Measurements from ENCODE around the gene SMIM36. TPM values are rescaled to one million over a fixed set of nuclear protein-coding genes. Genes with fewer than 3 reads are reported as not detected.
A peak's percentile ranks its signal among the peaks of the same experiment; 100 is the strongest.
"Not testable (repeated sequence)": the region's sequence is repeated elsewhere in the genome, so short reads cannot be mapped to it uniquely, and the experiment has no call there.

The SMIM36 gene
- total RNA-seq, 8 experiments from 2014 or later, result 0.09 to 0.85 (median 0.21) TPM; not detected in 5

DNA sequence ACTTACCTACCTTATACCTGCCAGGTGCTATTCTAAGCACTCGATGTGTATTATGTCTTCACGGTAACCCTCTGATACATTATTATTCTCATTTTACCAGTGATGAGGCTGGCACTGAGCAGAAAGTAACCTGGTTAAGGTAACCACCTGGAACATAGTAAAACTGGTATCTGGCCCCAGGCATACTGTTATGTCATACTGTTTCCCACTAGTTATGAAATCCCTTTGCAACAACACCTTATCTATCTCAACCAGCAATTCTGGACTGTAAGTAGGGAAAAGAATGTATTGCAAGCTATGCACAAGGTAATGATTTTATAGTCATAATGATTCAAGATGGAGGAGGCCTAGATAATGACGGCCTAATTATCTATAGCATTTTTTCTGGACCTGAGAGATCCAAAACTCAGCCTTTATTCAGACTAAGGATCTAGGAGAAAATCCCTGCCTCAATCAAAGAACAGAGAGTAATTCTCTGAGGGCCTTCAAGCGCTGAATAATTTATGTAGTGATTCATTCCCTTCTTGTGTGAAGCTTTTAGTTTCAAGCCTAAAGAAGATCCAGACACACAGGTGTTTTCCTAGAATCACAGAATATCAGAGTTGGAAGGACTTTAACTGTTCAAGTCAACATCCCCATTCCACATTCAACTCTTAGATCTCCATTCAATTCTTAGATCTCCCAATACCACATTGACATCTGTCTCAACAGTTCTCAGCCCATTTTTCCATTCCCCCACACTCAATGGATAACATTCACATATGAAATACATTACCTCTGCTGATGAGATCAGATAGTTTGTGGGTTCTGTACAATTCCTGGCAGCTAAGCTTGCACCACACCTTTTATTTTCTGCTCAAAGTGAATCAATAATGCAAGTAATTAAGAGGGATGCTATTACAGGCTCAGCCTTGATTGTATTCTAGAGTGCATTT lies 74.8 kb downstream of the SMIM36 start:
- Histone ChIP-seq H3K27ac (no peak overlapping the region), H3K4me3 (no peak overlapping the region), H3K4me1 (replicated peaks in 1 of 2) (no peaks in the 10 kb centered on the region)
- 29 to 100% (median 94%) methylated on average over 1 to 4 of the region's 4 CpGs for WGBS, 10 experiments
- in situ Hi-C loops (cut with MboI; ENCODE audit: low pct_unique_long_range_greater_than_20kb in 2 of 9, low sequenced_read_pairs in 9 of 9, unreplicated experiment in 9 of 9), result no loop called here
- peak in 1 of 8 experiments; percentile 22 for ATAC-seq (replicated peaks in 6 of 8)

DNA sequence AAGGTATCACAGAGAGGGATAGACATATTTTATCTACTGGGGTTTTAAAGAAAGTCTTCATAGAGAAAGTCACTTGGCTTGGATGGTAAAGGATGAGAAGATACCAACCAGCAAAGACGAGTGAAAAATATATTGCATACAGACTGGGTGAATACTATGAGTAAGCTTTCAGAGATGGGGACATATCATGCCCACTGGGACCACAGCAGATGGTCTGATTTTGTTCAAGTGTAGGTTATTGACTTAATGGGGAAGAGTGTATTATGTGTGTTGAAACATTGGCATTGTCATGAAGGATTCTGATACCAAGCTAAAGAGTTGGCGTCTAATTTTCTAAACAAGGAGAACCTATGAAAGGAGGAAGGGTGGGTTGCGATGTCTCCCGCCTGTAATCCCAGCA lies 75.8 kb downstream of the SMIM36 start:
- WGBS, 10 experiments, result 0 to 100% (median 71%) methylated on average over 1 to 3 of the region's 4 CpGs; no CpG with 5 or more reads in 3 of the 10 experiments
- Histone ChIP-seq H3K27ac (no peak overlapping the region), H3K4me1 (replicated peaks in 1 of 2) (peaks cover 9% of the 10 kb centered on the region in 2 donors)

DNA sequence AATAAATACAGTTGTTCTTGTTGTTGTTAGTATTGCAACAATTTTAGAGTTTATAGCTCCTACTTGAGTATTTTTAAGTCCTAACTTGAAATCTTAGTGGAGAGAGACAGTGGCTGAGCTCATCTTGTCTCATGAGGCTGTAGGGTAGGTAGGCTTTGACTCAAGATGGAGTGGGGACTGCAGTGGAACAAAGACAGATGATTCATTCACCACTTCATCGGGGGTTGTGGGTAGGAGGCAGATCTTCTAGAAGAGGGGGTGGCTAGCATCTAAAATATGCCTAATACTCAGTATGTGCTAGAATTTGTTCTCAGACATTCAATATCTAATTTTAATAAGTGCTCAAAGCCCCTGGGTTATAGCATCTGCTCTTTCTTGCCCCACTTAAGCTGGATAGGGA lies 76.5 kb downstream of the SMIM36 start:
- no peak overlapping the region for H3K27ac ChIP-seq
- H3K4me1 ChIP-seq (replicated peaks in 1 of 2), result peaks cover 10 to 11% of the 10 kb centered on the region in 2 donors
- WGBS, 10 experiments, result 0 to 100% (median 66%) methylated on average over 1 of the region's 1 CpG; no CpG with 5 or more reads in 4 of the 10 experiments
- H3K4me3 ChIP-seq, result no peak overlapping the region
- in situ Hi-C loops (cut with MboI; ENCODE audit: low pct_unique_long_range_greater_than_20kb in 2 of 9, low sequenced_read_pairs in 9 of 9, unreplicated experiment in 9 of 9), result no loop called here
- no peak for ATAC-seq (replicated peaks in 6 of 8)

More for the DNA sequence above, 75.8 kb downstream of the SMIM36 start:
- no peak overlapping the region for H3K4me3 ChIP-seq
- ATAC-seq (replicated peaks in 6 of 8), result no peak
- in situ Hi-C loops (cut with MboI; ENCODE audit: low pct_unique_long_range_greater_than_20kb in 2 of 9, low sequenced_read_pairs in 9 of 9, unreplicated experiment in 9 of 9), result no loop called here

DNA sequence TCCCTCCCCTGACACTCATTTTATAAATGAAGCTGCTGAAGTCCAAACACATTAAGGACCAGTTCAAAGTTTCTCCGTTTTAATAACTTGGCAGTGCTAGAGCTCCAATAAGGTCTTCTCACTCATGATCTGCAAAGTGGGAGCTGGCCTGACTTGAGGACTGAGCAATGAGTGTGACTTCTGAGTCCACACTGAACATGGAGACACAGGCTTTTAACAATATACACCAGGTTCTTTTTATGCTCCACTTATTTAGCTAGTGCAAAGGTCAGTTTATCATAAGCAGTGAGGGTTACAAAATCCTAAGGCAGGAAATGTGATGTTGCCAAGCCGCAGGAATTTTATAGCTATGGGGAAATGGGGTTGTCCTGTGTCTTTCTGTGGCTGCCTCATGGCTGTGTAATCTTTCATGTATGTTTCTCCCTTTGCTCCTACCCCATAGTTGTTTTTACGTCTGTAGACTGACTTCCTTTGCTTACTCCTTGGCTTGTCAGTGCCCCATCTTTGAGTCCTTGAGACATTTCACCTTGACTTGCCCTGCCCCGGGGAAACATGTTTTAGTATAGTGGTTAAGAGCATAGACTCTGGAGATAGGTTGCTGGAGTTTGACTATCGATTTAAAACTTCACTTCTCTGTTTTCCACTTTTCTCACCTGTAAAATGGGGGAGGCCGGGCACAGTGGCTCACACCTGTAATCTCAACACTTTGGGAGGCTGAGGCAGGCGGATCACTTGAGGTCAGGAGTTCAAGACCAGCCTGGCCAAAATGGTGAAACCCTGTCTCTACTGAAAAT lies 77.4 kb downstream of the SMIM36 start:
- Histone ChIP-seq H3K4me1 (replicated peaks in 1 of 2) (peaks cover 10 to 11% of the 10 kb centered on the region in 2 donors), H3K4me3 (no peak overlapping the region), H3K27ac (no peak overlapping the region)
- in situ Hi-C loops (cut with MboI; ENCODE audit: low pct_unique_long_range_greater_than_20kb in 2 of 9, low sequenced_read_pairs in 9 of 9, unreplicated experiment in 9 of 9), result no loop called here
- ATAC-seq (replicated peaks in 6 of 8), result peak in 2 of 8 experiments; percentile 25 to 64
- 0 to 95% (median 70%) methylated on average over 1 to 7 of the region's 7 CpGs; no CpG with 5 or more reads in 1 of the 10 experiments for WGBS, 10 experiments

DNA sequence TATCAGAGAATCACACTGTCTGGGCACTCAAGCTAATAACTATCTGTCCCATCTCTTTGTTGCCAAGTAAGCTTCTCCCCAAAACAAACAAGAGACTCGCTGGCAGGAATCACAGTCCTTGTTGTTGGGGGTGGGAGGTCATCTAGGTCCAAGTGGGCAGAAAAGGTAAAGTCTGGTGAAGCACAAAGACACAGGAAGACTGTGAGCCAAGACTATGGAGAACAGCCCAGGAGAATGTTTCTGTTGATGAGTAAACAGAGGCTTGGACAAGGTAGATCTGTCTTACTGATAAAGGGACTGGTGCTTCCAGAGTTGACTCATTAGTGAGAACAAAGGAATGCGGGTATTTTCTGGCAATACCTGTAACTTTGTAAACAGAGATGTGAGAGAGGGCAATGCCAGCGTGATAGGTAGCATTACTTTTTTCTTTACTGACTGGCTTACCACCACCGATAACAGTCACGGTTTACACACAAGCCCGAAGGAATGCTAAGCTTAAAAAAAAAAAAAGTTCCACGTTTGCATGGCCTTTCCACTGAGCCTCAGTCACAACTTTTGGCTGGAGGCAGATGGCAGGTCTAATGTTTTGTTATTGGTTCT lies 78.1 kb downstream of the SMIM36 start:
- whole genome bisulfite sequencing, 10 experiments, result 40 to 96% (median 72%) methylated on average over 1 to 7 of the region's 7 CpGs; no CpG with 5 or more reads in 2 of the 10 experiments
- no peak for ATAC-seq (replicated peaks in 6 of 8)
- in situ Hi-C loops (cut with MboI; ENCODE audit: low pct_unique_long_range_greater_than_20kb in 2 of 9, low sequenced_read_pairs in 9 of 9, unreplicated experiment in 9 of 9), result no loop called here
- Histone ChIP-seq H3K4me3 (no peak overlapping the region), H3K4me1 (replicated peaks in 1 of 2) (peaks cover 10 to 11% of the 10 kb centered on the region in 2 donors), H3K27ac (no peak overlapping the region)

DNA sequence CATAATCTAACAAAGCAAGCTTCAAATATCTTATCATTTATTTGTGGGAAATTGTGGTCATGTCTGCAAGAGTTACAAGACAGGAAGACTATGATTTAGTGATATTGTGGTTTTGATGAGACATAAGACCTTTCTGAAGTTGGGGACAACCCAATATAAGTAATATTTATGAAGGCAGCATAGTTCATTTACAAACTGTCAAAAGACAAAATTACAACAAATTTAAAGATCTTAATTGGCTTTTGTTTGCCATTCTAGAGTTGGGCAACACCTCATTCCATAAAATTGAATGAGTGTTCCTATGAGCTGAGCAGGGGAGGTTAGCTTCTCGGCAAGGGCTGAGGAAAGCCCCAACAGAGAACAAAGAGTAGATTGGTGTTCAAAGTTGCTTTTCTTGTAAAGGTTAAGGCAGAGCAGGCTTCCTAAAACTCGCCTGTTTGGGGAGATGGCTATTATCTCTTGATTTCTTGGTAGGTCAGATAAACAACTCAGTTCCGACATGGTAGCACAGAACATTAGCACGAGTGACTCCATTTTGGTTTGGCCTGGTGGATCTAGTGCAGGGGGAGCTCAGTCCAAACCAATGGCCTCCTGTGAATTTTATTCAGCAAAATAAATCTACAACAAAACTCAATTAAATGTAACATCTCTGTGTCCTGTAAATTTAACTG lies 78.8 kb downstream of the SMIM36 start:
- peaks cover 10 to 11% of the 10 kb centered on the region in 2 donors for H3K4me1 ChIP-seq (replicated peaks in 1 of 2)
- no peak for ATAC-seq (replicated peaks in 6 of 8)
- 20 to 95% (median 86%) methylated on average over 2 to 4 of the region's 4 CpGs; no CpG with 5 or more reads in 1 of the 10 experiments for WGBS, 10 experiments
- in situ Hi-C loops (cut with MboI; ENCODE audit: low pct_unique_long_range_greater_than_20kb in 2 of 9, low sequenced_read_pairs in 9 of 9, unreplicated experiment in 9 of 9), result no loop called here
- H3K4me3 ChIP-seq, result no peak overlapping the region
- H3K27ac ChIP-seq, result no peak overlapping the region

DNA sequence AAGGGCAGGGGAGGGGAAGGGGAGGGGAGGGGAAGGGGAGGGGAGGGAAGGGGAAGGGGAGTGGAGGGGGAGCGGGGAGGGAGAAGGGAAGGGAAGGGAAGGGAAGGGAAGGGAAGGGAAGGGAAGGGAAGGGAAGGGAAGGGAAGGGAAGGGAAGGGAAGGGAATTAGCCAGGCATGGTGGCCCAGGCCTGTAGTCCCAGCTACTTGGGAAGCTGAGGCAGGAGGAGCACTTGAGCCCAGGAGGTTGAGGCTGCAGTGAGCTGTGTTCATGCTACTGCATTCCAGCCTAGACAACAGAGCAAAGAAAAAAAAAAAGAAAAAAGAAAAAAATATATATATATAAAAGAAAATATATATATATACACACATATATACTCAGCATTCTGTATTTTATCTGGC lies 79.3 kb downstream of the SMIM36 start:
- ATAC-seq (replicated peaks in 6 of 8); H3K4me3 ChIP-seq; H3K27ac ChIP-seq; in situ Hi-C loops (cut with MboI; ENCODE audit: low pct_unique_long_range_greater_than_20kb in 2 of 9, low sequenced_read_pairs in 9 of 9, unreplicated experiment in 9 of 9): not testable (repeated sequence)
- no CpG with 5 or more reads among the region's 1 CpG for WGBS, 10 experiments
- peaks cover 10 to 13% of the 10 kb centered on the region in 2 donors for H3K4me1 ChIP-seq (replicated peaks in 1 of 2)

DNA sequence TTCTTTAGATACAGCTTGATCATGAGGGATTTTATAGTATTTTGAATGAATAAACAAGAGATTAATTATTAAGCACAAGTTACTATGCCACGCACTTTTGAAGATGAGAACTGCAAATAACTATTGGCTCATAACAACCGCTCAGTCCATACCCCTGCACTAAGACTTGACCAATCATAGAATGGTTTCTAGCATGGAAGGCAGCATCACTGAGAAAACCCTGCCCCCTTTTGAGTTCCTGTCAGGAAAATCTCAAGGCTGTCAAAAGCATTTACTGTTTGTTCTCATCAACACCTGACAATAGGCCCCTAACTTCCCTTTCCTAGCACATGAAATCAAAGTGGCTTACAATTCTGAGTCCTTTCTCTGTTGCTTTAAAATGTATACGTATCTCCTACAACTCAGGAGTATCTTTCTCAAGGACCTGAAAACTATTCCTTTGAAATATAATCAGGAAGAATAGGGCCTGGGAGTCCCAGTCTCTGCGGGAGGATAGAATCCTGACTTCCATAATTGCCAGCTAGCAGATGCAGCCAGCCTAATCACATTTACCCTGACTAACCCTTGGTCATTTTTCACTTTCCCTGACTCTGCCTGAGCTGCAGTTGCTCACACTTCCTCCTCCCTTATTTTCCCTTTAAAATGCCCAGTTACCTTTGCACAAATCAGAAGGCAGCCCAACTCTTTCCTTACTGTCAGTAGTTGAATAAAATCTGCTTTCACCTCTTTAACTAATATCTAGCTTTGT lies 80.5 kb downstream of the SMIM36 start:
- in situ Hi-C loops (cut with MboI; ENCODE audit: low pct_unique_long_range_greater_than_20kb in 2 of 9, low sequenced_read_pairs in 9 of 9, unreplicated experiment in 9 of 9), result no loop called here
- H3K4me1 ChIP-seq (replicated peaks in 1 of 2), result peaks cover 10 to 15% of the 10 kb centered on the region in 2 donors
- no peak overlapping the region for H3K27ac ChIP-seq
- peak in 5 of 8 experiments; percentile 62 to 91 (median 77) for ATAC-seq (replicated peaks in 6 of 8)
- H3K4me3 ChIP-seq, result no peak overlapping the region
- WGBS, 10 experiments, result 30 to 100% (median 66%) methylated on average over 1 to 4 of the region's 4 CpGs; no CpG with 5 or more reads in 1 of the 10 experiments

DNA sequence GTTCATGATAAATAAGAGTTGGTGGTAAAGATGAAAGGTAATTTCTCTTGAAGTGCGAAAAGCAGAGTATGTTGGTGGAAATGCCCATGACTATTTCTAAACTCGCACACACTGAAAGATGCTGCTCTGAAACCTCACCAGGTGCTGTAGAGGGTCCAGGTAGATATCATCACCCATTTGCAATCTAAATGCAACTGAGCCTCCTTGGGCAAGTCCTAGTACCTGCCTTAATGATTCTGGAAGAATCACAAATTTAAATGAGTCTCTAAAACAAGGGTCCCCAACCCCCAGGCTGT lies 83.7 kb downstream of the SMIM36 start:
- in situ Hi-C loops (cut with MboI; ENCODE audit: low pct_unique_long_range_greater_than_20kb in 2 of 9, low sequenced_read_pairs in 9 of 9, unreplicated experiment in 9 of 9), result no loop called here
- Histone ChIP-seq H3K27ac (no peak overlapping the region), H3K4me3 (no peak overlapping the region), H3K4me1 (replicated peaks in 1 of 2) (peaks cover 10 to 15% of the 10 kb centered on the region in 2 donors)
- ATAC-seq (replicated peaks in 6 of 8), result no peak
- WGBS, 10 experiments, result 83 to 100% (median 93%) methylated on average over 1 to 2 of the region's 2 CpGs; no CpG with 5 or more reads in 6 of the 10 experiments

DNA sequence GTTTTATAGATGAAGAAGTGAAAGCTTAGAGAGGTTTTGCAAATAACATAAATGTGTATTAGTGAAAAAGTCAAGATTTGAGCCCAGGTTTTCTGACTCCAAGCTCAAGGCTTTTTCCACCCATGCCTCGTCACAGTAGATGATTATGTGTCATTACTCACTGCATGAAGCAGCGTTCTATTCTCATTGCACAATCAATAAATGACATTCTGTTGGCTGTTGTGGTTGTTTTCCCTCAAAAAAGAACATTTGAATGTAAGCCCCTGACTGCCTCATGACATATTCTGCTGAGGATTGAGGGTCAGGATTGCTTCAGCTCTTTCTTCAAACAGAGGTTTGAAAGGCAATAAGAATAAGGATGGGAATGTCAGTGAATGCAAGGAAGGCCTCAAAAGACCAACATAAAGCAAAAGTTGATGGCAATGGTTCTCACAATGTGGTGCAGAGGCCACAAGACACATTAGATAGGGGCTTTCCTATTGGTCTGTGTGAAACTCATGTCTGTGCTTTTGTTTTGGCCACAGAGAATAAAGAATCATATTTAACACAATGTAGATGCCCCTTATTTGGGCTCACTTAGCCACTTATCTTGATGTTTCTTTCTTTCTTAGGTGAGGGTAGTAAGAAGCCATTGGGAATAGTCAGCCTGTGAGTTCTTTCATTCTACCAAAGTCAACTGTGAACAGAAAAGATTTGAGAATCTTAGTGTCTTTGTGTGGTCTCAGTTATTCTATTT lies 84.2 kb downstream of the SMIM36 start:
- peak in 1 of 8 experiments; percentile 16 for ATAC-seq (replicated peaks in 6 of 8)
- in situ Hi-C loops (cut with MboI; ENCODE audit: low pct_unique_long_range_greater_than_20kb in 2 of 9, low sequenced_read_pairs in 9 of 9, unreplicated experiment in 9 of 9), result no loop called here
- H3K4me1 ChIP-seq (replicated peaks in 1 of 2), result peaks cover 10 to 15% of the 10 kb centered on the region in 2 donors
- no peak overlapping the region for H3K4me3 ChIP-seq
- no peak overlapping the region for H3K27ac ChIP-seq
- WGBS, 10 experiments, result 0 to 52% (median 8%) methylated on average over 1 to 2 of the region's 2 CpGs; no CpG with 5 or more reads in 3 of the 10 experiments

DNA sequence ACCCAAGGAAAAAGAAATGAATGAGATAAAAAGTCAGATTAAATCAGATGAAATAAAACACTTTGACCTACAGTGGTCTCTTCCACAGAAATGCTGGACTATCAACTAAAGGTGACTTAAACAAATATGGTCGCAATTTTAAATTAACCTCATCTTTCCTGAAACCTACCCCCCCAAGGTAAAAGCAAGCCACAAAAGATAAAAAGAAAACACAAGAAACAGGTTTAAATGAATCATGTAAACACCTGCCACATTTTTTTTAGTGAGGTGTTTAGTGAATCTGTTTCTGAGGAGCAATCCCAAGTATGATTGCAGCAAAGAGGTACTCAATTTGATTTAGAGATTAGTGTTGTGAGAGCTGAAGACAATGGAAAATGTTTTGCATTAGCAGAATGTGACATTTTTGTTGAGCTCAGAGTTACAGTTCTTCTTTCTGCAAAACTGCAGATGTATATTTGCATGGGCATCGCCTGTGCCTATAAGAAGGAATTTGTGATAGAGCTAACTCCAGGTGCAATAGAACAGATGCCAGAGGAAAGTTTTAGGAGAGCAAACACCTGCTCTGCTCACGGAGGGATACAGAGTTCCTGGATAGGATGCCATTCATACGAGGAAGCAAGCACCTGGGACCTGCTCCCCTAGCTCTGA lies 86.2 kb downstream of the SMIM36 start:
- no peak overlapping the region for H3K4me3 ChIP-seq
- whole genome bisulfite sequencing, 10 experiments, result 28 to 96% (median 76%) methylated on average over 2 to 4 of the region's 4 CpGs
- H3K4me1 ChIP-seq (replicated peaks in 1 of 2), result peaks cover 4 to 8% of the 10 kb centered on the region in 2 donors
- in situ Hi-C loops (cut with MboI; ENCODE audit: low pct_unique_long_range_greater_than_20kb in 2 of 9, low sequenced_read_pairs in 9 of 9, unreplicated experiment in 9 of 9), result no loop called here
- H3K27ac ChIP-seq, result no peak overlapping the region
- no peak for ATAC-seq (replicated peaks in 6 of 8)
